HG03025 (cell line): Measurements from ENCODE around the gene COG6.

Source experiments
- ATAC-seq: cut with Tn5 transposase; IDR thresholded peaks from one replicate; pipeline ENCODE4 v1.9.1; 2021; ENCODE audit warnings: mild to moderate bottlenecking, moderate library complexity; ENCODE audit not compliant: unreplicated experiment, low FRiP score

COG6 gene

DNA sequence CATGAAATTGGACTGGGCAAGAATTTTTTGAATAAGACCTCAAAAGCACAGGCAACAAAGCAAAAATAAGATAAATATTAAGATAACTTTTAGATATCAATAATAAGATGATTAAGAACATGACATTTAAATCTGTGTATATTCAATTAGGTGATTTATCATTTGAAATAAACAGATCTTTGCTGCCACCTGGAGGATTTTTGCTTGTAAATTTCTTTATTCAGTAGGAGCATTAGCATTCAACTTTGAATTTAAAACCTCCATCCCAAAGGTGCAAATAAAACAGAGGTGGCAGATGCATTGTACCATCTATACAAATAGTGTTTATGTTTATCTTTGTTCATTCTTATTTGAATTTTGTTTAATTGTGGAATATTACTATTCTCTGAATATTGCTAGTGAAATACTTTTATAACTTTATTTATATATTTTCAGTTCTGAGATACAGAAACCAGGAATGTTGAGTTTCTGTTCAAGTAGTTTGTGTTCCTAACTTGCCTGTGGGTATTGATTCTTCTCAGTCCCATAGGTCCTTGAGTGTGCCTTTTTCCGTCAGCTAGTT lies 20.9 kb downstream of the COG6 start:
- no peak for ATAC-seq

DNA sequence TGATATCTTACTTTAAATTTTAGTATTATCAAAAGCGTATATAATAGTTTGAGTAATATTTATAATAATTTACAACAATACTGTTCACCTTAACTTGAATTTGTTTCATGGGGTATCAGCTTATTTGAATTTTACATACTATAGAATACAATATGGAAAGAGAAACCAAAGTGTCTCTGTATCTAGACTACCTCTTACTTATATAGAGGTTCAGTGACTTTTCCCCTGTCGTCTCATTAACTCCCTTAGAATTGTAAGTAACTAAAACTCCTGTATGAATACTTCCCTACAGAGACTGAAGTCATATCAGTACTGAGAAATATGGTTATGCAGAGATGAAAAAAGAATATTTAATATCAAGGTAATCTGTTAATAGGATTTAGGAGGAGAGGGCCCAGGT lies 26.8 kb downstream of the COG6 start:
- ATAC-seq, result no peak

DNA sequence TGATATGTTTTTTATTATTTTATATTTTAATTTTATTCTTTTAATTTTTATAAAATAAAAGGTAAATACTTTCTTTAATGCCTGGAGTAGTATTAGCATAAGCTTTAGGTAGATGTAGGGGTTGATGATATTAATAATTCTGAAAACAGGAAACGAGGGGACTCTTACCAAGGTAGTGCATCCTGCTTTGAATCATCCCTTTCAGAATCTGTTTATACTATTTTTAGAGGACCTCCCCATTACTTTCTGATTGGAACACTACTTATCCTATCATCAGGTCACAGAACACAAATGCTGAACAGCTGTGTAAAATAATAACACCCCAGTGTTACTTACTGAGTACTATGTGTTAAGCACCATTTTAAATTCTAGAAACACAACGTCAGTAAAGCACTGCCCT lies 27.3 kb downstream of the COG6 start:
- ATAC-seq, result peak; percentile 62

DNA sequence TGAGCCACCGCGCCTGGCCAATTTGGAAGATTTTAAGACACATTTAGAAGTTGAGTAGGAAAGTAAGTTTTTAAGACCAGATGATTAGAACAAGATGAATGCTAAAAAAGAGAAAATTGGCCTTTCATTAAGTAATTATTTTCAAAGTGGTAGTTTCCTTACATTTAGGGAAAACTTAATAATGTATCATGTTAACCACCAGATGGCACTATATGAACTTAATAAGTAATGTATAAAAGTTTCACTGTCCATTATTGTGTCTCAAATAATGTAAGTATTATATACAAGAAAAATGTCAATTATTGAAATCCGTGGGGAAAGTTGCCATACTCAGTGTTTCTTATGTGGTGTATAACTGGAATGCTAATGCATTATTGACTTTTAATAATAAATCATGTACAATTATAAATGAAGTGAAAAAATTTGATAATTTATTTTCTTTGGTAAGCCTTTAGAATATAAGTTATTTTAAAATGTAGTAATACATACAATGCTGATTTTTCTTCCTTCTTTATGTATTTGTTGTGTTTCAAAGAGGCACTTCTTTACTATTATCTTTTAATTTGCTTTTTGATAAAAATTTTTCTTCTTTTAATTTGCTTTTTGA lies 29.2 kb downstream of the COG6 start:
- no peak for ATAC-seq

DNA sequence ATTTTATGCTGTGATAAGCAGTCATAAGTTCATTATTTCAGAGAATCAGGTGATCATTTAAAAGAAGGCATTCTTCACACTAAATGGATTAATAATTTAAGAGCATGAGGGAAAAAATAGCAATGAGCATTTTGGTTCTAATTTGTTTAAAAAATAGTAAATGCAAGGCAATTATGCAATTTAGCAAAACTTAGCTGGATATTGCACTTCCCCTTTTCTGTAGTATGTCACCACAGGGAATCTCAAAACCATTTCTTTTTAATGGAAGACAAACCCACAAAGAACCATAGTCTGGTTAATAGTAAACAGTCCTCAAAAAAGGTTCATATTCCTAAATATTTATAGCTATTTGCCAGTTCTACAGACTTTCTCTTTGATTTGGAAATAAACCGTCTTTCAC lies 30.2 kb downstream of the COG6 start:
- ATAC-seq, result no peak

DNA sequence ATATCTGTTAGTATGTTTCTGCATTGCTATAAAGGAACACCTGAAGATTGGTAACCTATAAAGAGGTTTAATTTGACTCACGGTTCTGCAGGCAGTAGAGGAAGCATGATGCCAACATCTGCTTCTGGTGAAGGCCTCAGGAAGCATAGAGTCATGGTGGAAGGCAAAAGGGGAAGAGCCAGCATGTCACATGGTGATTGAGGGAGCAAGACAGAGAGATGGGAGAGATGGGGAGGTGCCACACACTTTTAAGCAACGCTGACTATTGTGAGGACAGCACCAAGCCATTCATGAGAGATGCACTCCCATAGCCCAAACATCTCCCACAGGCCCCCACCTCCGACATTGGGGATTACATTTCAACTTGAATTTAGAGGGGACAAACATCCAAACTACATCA lies 32.8 kb downstream of the COG6 start:
- no peak for ATAC-seq

DNA sequence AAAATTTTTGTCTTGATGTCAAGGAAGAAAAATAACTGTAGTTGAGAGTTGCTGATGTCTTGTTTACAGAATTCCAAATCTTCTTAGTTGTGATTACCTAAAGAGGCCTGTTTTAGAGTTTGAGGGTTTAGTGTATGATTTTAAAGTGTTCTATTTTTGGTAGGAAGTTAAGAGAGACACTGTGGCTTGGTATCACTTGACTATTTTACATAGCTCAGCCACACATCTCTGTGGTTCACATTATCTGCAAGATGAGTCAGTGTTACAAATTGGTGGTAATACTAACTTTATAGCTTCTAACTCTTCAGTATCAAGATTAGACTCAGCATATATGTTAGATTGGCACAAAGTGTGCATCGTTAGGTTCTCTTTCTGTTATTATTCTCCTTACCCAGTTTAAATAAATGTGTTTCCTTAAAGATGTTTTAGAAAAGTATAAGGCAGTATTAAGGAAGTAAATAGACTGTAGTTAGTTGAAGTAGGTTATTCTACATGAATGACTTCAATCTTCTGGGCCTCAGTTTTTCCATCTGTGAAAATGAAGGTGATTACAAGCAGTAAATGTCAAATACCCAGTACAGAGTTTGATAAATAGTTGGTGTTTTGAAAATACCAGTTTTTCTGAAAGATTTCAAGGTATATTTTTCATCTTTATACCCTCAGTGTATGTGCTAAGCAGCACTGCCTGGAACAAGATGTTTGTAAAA lies 33.4 kb downstream of the COG6 start:
- ATAC-seq, result peak; percentile 64

GRCh38 chr13:39692660-39693438 lies 37.4 kb downstream of the COG6 start:
- ATAC-seq, result no peak

GRCh38 chr13:39699274-39699673 lies 43.8 kb downstream of the COG6 start:
- no peak for ATAC-seq

DNA sequence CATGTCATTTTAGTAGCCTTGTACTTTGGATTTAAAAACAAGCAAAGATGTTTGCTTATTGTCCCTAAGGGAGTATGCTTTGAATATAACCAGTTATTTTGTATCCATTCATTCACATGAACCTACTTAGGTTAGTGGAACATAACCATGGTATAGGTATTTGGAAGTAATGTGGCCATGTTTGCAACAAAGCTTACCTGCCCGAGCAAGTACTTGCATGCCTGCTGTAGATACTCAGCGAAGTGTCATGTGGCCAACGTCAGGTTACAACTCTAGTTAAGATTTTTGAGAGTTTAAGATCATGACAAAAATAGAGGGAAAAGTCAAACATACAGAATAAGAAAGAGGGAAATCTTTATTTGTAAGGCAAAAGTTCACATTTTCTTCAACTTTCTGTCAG lies 57.2 kb downstream of the COG6 start:
- no peak for ATAC-seq

DNA sequence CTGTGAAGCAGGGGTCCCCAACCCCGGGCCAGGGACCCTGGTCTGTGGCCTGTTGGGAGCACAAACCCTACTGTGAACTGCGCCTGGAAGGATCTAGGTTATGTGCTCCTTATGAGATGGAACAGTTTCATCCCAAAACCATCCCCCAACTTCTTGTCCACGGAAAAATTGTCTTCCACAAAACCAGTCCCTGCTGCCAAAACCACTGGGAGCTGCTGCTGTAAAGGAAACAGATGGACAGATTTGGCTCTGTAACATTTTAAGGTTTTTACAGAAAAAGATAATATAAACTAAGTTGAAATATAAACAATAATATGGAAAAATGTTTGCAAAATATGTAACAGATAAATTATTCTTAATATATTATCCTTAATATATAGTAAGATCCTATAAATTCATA lies 73.7 kb downstream of the COG6 start:
- no peak for ATAC-seq

GRCh38 chr13:39734952-39735351 lies 79.5 kb downstream of the COG6 start:
- no peak for ATAC-seq

DNA sequence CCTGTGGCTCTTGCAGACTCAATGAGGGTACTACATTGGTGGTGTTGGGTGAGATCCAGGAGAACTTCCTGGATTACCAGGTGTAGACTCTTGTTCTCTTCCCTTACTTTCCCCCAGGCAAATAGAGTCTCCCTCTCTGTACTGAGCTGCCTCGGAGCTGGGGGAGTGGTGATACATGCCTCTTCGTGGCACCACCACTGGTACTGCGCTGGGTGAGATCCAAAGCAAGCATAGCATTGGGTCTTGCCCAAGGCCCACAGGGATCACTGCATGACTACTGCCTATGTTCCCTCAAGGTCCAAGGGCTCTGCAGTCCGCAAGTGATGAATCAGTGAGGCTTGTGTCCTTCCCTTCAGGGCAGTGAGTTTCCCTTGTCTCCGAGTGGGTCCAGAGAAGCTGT lies 81.6 kb downstream of the COG6 start:
- no peak for ATAC-seq

DNA sequence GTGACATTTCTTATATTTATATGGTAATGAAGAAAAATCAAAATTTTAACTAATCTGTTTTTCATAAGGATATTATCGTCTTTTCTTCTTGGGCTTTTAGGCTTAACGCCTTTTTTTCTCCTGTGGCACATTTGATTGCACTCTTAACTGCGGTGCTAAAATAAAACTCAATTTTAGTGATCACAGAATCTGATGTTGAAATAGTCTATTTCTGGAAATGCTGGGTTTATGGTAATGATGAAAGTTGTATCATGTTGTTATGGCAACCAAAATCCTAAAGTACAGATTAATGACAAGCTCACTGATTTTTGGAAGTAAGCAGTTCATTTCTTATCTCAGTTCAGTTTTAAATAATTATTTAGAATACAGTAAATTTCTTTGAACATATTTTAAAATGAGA lies 85.3 kb downstream of the COG6 start:
- no peak for ATAC-seq

GRCh38 chr13:39748961-39749360 lies 93.5 kb downstream of the COG6 start:
- ATAC-seq, result no peak

DNA sequence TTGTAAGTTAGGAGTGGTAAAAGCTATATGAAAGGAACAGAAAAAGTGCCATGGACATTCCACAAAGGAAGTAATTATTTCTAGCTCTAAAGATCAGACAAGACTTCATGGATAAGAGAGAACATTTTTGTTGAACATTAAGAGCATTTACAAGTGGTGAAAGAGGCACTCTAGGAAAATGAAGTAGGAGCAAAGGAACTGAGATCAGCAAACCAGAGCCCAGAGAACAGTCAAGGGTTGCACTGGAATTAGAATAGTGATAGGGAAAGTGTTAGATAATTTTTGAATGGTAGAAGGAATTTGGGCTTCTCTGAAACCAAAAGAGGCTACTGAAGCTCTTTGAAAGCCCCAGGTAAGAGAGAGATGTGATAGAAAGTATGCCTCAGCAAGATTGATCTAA lies 94.1 kb downstream of the COG6 start:
- ATAC-seq, result no peak

GRCh38 chr13:39751805-39752204 lies 96.3 kb downstream of the COG6 start:
- no peak for ATAC-seq

DNA sequence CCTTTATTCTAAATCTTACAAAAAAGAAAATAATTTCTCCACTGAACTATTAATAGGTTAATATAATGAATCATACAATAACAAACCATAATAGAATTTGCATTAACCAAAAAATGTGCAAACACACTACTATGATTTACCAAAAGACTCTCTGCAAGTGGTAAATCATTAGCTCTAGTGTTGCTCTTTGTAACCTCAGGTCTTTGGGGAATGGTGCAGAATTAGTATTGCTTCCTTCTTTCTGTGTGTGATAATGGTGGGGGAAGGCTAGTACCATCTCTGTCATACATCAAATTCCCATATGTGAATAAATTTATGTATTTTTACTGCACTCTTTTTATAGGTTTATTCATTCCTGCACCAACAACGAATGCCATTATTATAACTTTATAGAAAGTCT lies 105.1 kb downstream of the COG6 start:
- ATAC-seq, result no peak

- ATAC-seq, result no peak
Measured at GRCh38 chr13:39765801-39766463, 110.5 kb downstream of the COG6 start.

GRCh38 chr13:39766464-39767158 lies 111.1 kb downstream of the COG6 start:
- ATAC-seq, result no peak
